ENCODE data around the gene DMRTB1.

- TF ChIP-seq POLR2A (IDR thresholded peaks at IDR 0.05; ENCODE audit: low read depth, low read length) (no peak), POLR2AphosphoS5 (IDR thresholded peaks at IDR 0.05; ENCODE audit: low read depth, low read length) (no peak), TAF1 (IDR thresholded peaks at IDR 0.05; ENCODE audit: low read depth, low read length) (no peak)
These were observed 46.7 kb upstream of the DMRTB1 start for GRCh38 chr1:53412285-53413174.
